Activated CD4-positive, alpha-beta T cell treated with anti-CD3 and anti-CD28 coated beads for 4 hours (primary cell): ENCODE results near the gene IZUMO1R.
"Not testable (repeated sequence)": the region's sequence is repeated elsewhere in the genome, so short reads cannot be mapped to it uniquely, and the experiment has no call there.

Source experiments
- DNase-seq, 2 donors: peaks; one replicate each; pipeline ENCODE4 v3.0.0-alpha.2; 2020

IZUMO1R gene

GRCh38 chr11:94303966-94304958 lies at the start of gene IZUMO1R:
Gene IZUMO1R (plus strand): TSS chr11:94304580. CDS start chr11:94305637, 1,057 bp downstream.
- DNase-seq = no peak

DNA sequence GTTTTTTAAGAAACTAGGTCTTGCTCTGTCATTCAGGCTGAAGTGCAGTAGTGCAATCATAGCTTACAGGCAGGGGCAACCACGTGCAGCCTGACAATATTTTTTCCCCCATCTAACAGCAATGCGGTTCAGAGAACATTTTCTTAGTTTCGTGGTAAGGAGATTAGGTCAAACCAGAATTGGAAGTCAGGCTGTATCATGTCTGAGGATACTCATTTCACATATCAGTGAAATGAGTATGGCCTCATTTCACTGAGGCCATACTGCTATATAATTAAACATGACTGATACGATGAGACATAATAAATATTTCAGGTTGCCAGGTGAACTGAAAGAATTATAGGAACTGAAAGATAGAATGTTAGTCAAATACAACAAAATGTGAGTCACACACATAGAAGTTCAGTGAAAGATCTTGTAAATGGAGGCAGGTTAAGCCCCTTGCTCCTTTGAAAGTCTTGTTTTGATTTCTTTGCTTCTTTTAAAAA lies 32.5 kb upstream of the IZUMO1R start:
- DNase-seq = no peak

DNA sequence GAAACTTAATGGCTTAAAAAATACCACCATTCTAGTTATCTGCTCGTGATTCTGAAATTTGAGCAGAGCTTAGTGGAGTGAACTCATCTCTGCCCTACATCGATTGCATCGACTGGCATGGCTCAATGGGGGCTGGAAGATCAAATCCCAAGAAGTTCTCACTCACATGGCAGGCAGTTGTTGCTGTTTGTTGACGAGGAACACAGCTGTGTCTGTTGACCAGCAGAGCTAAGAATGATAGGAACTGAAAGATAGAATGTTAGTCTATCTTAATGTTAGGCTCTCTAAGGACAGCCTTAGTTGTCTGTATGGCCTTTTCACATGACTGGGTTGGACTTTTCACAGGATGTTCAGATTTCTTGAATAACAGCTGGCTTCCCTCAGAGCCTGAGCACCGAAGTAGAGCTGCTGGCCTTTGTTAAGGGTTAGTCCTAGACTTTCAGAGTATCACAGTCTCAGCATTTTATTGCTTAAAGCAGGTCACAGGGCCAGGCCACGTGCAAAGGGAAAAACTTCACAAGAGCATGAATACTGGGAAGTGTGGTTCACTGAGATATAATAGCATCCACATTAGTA lies 31.6 kb upstream of the IZUMO1R start:
- DNase-seq = no peak

DNA sequence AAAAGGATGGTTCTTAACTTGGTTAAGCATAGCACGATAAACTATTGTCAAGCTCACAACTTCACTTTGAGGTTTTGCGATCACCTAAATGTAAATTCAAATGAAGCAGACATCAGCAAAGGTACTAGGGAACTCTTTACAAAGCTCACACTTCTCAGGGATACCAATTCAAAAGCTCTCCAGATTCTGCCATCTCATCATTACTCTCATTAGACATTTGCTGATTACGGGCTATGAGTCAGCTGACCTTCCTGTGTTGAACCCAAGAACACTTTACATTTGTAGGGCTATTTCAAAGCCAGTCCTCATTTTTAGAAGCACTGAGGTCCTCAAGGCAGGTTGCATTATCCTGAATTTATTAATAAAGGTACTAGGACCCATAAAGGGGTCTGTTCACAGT lies 28.4 kb upstream of the IZUMO1R start:
- DNase-seq = no peak

DNA sequence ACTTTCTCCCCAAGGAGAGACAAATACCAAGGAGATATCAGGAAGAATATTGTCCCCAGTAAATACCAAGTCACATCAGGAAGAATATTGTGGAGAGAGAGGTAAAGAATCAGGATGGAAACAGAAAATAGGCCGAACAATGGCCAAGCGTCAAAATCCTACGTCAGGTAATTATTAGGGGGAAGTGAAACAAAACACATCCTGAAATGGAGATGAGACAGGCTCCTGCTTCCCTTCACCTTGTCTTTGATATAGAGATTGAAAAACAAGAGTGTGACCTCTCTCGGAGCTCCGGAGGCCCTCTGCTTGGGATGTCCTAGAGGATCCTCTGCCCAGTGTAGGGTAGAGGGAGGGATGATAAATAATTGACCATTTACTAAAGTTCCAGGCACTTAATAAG lies 27.4 kb upstream of the IZUMO1R start:
- DNase-seq = no peak

GRCh38 chr11:94278207-94278606 lies 26.2 kb upstream of the IZUMO1R start:
- DNase-seq = not testable (repeated sequence)

- DNase-seq = no peak
Measured at GRCh38 chr11:94279996-94280395, 24.4 kb upstream of the IZUMO1R start.

GRCh38 chr11:94281324-94281723 lies 23.1 kb upstream of the IZUMO1R start:
- no peak for DNase-seq

DNA sequence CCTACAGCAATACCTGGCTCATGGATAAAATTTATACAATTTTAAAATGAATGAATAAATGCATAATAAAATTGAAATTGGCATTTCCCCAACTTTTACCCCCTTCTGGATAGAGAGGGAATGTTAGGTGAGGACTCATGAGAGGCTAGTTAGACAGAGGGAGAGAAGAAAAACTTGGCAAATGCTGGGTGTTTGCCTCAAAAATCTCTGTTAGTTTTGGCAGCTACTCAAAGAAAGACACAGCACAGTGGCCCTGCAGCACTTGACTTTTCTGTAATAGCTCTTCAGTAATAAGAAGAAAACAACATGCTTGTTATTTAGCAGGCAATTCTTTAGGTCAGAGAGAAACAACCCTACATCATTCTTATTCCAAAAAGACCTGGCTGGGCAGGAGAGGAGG lies 20.7 kb upstream of the IZUMO1R start:
- DNase-seq = no peak

DNA sequence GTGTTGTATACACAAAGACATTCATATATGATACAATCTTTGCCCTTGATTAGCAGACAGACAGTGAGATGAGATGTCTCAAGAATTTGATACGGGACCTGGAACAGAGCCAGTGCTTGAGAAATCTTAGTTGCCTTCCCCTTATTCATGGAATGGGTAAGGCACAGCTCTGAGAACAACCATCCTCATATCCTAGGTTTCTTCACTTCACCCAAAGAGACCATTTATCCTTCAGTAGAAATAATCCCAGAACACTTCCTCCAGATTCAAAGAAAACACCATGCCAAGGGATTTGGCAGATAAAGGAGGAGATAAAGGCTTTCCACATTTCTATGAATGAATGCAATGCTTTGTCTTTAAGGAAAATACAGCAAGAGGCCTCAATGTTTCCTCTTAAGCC lies 8.8 kb upstream of the IZUMO1R start:
- no peak for DNase-seq

GRCh38 chr11:94297985-94298576 lies 6.3 kb upstream of the IZUMO1R start:
- no peak for DNase-seq

DNA sequence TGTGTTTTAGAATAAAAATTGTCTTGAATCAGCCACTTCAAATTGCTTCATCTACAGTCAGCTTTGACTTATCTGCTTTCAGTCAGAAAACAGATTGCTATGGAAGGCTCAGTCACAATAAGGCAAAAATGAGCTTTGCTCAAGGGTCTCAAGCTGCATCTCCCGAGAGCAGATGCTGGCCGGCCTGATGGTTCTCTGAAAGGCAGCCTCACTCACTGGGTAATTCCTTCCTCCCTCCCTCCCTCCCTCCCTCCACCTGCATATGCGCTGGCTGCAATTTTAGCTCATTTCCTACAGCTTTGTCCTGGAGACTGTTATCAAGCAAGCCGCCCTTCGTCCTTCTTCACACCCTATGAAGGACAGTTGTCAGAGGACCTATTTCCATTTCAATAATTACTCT lies 1.6 kb upstream of the IZUMO1R start:
- DNase-seq = no peak

GRCh38 chr11:94305146-94305545 lies 766 bp downstream of the IZUMO1R start:
- no peak for DNase-seq

DNA sequence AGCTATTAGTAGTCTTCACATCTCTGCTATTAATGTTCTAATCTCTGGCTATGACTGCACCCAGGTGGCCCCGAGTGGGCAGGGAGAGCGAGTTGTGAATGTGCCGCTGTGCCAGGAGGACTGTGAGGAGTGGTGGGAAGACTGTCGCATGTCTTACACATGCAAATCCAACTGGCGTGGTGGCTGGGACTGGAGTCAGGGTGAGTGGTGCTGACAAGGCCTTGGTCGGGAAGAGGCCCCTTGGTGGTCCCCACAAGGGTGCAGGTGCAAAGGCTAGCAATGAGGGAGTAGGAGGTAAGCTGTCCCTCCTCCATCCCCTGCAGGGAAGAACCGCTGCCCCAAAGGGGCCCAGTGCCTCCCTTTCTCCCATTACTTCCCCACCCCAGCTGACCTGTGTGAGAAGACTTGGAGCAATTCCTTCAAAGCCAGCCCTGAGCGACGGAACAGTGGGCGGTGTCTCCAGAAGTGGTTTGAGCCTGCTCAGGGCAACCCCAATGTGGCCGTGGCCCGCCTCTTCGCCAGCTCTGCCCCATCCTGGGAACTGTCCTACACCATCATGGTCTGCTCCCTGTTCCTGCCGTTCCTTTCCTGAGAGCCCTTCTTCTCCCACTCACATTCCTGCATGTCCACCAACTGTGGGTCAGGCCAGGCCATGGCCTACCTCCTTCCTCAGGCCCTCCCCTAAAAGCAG lies 2.9 kb downstream of the IZUMO1R start:
- DNase-seq = no peak

DNA sequence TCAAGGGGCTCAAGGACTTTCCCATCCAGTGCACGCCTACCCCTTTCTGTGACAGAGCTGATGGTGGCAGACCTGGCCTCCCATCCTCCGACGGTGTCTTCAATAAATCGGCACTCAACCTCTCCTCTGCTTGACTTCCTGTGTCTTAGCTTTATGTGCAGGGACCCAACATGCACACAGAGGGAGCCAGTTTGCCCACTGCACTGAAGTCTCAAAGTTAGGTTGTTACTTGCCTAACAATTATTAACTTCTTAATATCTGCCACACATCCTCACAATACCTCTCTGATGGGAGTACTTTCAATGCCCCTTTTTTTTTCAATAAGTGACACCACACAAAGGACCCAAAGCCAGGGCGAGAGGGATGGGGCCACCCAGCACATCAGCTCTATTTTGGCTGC lies 3.6 kb downstream of the IZUMO1R start:
- no peak for DNase-seq

GRCh38 chr11:94309757-94310156 lies 5.4 kb downstream of the IZUMO1R start:
- DNase-seq = no peak

- DNase-seq = no peak
Measured at GRCh38 chr11:94310191-94310875, 6.0 kb downstream of the IZUMO1R start.

DNA sequence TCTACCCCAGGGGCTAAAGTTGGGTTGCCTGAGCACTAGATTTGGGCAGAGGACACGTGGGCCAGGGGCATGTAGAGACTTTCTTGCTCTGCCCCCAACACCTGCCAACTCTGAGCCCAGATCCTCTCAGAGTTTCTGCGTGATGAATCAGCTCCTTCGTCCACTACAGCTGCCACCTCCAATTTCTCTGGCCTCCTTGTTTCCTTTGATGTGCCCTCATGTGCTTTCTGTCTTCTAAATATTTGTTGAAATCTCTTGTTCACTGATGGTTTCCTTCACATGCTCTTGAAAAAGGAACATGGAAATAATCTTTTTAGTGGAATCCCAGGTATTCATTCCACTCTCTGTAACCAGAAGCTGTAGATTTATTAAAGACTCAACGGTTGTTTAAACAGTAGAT lies 8.0 kb downstream of the IZUMO1R start:
- no peak for DNase-seq

GRCh38 chr11:94314064-94314463 lies 9.7 kb downstream of the IZUMO1R start:
- no peak for DNase-seq

DNA sequence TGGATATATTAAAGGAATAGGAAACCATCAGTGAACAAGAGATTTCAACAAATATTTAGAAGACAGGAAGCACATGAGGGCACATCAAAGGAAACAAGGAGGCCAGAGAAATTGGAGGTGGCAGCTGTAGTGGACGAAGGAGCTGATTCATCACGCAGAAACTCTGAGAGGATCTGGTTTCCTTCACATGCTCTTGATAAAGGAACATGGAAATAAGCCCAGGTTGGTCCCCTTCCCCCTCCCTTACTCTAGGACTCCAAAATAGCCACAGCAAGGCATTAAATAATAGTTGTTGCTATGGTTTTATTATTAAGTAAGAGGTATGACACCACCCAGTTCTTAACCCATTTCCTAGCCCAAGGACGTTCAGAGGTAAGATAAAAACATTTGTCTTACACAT lies 11.3 kb downstream of the IZUMO1R start:
- no peak for DNase-seq

GRCh38 chr11:94322501-94322900 lies 18.1 kb downstream of the IZUMO1R start:
- DNase-seq = no peak

GRCh38 chr11:94325681-94326080 lies 21.3 kb downstream of the IZUMO1R start:
- DNase-seq = peak in 1 of 2 donors; percentile 4

DNA sequence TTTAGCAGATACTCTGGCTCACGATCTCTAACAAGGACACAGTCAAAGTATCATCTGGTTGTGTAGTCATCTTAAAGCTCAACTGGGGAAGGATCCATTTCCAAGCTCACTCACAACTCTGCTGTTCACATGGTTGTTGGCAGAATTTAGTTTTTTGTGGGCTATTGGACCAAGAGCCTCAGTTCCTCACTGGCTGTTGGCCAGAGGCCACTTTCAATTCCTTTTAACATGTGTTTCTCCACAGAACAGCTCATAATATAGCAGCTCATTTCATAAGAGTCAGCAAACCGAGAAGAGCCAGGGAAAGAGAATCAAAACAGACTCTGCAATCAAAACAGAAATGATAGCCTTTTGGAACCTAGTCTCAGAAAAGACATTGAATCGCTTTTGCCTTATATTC lies 22.6 kb downstream of the IZUMO1R start:
- DNase-seq = no peak
